SKM-1 treated with dmso at 0.1 percent for 144 hours (cell line): ENCODE results near the gene TTLL9.
A peak's percentile ranks its signal among the peaks of the same experiment; 100 is the strongest.
"Not testable (repeated sequence)": the region's sequence is repeated elsewhere in the genome, so short reads cannot be mapped to it uniquely, and the experiment has no call there.

Experiments
- DNase-seq: peaks from one replicate; lab custom pipeline; 2025; ENCODE audit not compliant: unreplicated experiment; lab: John Stamatoyannopoulos, UW

The TTLL9 gene

GRCh38 chr20:31916708-31917107 is 46.3 kb downstream of the TTLL9 start:
- DNase-seq, result no peak

- DNase-seq, result not testable (repeated sequence)
Observed at GRCh38 chr20:31917962-31918412, 47.6 kb downstream of the TTLL9 start.

DNA sequence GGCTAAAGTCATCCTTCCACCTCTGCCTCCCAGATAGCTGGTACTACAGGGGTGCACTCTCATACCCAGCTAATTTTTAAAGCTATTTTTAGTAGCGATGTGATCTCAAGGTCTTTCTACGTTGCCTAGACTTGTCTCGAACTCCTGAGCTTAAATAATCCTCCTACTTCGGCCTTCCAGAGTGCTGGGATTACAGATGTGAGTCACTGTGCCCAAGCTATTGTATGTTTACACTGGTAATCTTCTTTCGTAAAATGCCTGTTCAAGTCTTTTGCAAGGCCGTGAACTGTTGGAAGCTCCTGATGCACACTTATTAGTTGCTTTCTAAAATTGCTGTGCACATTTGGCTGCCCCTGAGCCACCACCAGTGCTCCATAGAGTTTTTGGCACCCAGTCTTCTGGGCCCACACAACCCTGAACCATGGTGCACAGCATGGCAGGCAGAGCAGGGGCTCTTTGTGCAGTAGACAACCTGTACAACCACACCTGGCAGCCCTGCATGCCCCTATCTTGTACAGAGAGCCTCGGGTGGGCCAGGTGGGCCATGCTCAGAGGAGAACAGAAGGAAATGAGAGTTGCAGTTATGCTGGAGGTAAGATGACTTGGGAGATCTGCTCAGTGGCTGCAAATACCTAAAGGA is 48.2 kb downstream of the TTLL9 start:
- no peak for DNase-seq

GRCh38 chr20:31919410-31920155 is 49.1 kb downstream of the TTLL9 start:
- no peak for DNase-seq

GRCh38 chr20:31920275-31920855 is 49.9 kb downstream of the TTLL9 start:
- no peak for DNase-seq

- not testable (repeated sequence) for DNase-seq
Observed at GRCh38 chr20:31921480-31921879, 51.0 kb downstream of the TTLL9 start.

DNA sequence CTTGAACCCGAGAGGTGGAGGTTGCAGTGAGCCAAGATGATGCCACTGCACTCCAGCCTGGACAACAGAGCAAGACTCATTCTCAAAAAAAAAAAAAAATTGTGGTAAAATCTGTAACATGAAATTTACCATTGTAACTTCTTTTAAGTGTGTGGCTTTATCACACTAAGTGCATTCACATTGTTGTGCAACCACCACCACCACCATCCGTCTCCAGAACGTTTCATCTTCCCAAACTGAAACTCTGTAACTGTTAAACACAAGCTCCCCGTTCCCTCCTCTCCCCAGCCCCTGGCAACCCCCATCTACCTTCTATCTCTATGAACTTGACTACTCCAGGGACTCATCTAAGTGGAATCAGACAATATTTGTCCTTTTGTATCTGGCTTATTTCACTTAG is 51.7 kb downstream of the TTLL9 start:
- DNase-seq, result no peak

GRCh38 chr20:31922588-31922987 is 52.2 kb downstream of the TTLL9 start:
- no peak for DNase-seq

GRCh38 chr20:31923388-31924331 is 53.2 kb downstream of the TTLL9 start:
- DNase-seq, result no peak

- DNase-seq, result no peak
Observed at GRCh38 chr20:31924561-31924960, 54.1 kb downstream of the TTLL9 start.

GRCh38 chr20:31925631-31926030 is 55.2 kb downstream of the TTLL9 start:
- no peak for DNase-seq

DNA sequence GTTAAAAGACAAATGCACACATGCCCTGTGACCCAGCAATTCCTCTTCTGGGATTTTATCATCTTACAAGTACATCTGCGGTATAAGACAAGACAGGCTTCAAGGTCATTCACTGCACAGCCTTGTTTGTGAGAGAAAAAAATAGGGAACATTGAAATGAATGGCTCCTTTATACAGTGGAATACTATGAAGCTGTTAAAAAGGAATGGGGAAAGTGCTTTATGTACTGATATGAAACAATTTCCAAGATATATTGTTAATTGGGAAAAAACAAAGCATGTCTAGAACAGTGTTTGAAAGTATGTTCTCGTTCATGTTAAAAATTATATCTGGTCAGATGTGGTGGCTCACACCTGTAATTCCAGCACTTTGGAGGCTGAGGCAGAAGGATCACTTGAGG is 56.1 kb downstream of the TTLL9 start:
- no peak for DNase-seq

DNA sequence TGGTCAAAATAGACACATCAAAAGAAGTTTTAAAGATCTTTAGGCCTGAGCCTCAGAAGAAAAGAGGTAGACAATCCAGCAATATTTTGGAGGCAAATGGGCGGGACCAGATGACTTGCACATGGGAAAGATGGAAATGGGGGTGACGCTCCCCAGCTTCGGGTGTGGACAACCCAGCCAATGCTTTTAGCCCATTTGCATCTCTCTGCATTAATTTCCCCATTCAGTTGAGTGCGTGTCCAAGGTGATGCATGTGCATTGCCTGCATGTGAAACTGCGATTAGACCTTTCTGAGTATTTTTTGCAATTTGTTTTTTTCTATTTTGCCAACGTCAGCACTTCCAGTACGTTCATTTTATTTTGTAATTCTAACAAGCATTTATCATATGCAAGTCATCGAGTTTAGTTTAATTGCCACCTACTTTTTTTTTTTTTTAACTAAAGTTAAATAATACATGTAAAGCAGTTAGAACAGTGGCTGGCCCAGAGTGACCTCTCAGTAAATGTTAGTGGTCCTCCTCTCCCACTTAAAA is 57.3 kb downstream of the TTLL9 start:
- DNase-seq, result no peak

DNA sequence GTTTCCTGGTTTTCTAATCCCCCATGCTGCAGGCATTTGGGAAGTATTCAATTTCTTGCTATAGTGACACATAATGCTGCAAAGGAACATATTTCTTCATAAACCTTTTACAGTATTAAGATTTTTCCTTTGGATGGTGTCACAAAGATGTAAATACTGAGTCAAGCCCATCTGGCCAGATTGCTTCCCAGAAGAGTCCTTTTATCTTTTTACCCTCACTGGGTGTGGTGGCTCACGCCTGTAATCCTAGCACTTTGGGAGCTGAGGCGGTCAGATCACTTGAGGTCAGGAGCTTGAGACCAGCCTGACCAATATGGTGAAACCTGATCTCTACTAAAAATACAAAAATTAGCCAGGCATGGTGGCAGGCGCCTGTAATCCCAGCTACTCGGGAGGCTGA is 59.2 kb downstream of the TTLL9 start:
- DNase-seq, result not testable (repeated sequence)

- peak; percentile 21 for DNase-seq
Observed at GRCh38 chr20:31930779-31931178, 60.3 kb downstream of the TTLL9 start.

- no peak for DNase-seq
Observed at GRCh38 chr20:31933698-31934097, 63.3 kb downstream of the TTLL9 start.

DNA sequence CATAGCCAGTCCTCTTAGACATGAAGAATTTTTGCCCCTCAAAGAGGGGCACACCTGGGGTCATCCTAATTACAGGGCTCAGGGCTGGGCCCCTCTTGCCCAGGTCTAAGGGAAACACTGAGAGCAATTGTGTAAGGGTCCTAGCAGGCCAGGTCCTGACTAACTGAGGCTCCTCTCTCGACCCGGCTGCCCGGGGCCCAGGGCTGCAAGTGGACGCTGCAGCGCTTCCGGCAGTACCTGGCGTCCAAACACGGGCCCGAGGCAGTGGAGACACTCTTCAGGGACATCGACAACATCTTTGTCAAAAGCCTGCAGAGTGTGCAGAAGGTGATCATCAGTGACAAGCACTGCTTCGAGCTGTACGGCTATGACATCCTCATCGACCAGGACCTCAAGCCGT is 64.1 kb downstream of the TTLL9 start:
- DNase-seq, result no peak

GRCh38 chr20:31934968-31935764 is 64.7 kb downstream of the TTLL9 start:
- DNase-seq, result no peak

DNA sequence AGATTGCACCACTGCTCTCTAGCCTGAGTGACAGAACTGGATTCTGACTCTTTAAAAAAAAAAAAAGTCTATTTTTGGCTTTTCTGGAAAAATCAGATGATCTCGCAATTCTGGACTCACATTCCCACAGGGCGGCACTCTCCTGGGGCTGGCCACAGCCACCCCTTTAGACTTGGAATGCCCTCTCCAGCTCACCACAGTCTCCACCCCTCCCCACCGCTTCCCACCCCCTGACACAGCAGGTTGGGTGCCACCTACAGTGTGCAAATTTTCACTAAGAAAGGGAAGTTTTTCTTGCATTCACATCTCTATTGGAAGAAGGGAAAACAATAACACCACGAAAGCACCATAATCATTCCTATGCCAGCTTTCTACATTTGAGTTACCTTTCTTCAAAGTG is 66.0 kb downstream of the TTLL9 start:
- DNase-seq, result no peak

- no peak for DNase-seq
Observed at GRCh38 chr20:31937820-31938219, 67.4 kb downstream of the TTLL9 start.
